ENCODE results near the gene JOSD2. TPM values are rescaled to one million over a fixed set of nuclear protein-coding genes. Genes with fewer than 3 reads are reported as not detected.

The JOSD2 gene
- total RNA-seq, 1 donor from 2014 or later = 21.0 TPM

DNA sequence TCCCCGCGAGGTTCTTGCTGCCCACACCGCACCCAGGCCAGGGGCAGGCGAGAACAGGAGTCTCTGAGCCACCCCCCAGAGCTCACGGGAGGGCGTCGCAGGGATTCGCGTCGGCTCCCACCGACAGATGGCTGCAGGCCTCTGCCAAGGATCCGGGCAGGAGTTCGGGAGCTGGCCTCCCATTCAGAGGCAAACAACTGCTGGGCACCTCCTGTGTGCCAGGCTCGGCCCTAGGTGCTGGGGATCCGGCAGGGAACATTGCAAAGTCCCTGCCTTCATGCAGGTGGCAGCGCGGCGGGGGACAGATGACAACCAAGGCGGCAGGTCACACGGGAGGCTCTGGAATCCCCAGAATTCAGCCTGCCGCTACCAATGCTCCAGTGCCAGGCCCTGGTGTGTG is 32.0 kb upstream of the JOSD2 start:
- Mint-ChIP-seq H3K27me3 (peaks cover 10% of the 10 kb centered on the region), H3K27ac (no peak overlapping the region), H3K9me3 (no peaks in the 10 kb centered on the region), H3K4me3 (no peak overlapping the region), H3K4me1 (no peaks in the 10 kb centered on the region), H3K36me3 (ENCODE audit: low read depth) (no peaks in the 10 kb centered on the region)
- TF ChIP-seq, protein P1, sequence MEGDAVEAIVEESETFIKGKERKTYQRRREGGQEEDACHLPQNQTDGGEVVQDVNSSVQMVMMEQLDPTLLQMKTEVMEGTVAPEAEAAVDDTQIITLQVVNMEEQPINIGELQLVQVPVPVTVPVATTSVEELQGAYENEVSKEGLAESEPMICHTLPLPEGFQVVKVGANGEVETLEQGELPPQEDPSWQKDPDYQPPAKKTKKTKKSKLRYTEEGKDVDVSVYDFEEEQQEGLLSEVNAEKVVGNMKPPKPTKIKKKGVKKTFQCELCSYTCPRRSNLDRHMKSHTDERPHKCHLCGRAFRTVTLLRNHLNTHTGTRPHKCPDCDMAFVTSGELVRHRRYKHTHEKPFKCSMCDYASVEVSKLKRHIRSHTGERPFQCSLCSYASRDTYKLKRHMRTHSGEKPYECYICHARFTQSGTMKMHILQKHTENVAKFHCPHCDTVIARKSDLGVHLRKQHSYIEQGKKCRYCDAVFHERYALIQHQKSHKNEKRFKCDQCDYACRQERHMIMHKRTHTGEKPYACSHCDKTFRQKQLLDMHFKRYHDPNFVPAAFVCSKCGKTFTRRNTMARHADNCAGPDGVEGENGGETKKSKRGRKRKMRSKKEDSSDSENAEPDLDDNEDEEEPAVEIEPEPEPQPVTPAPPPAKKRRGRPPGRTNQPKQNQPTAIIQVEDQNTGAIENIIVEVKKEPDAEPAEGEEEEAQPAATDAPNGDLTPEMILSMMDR (IDR thresholded peaks at IDR 0.05) = no peak
- DNase-seq = no peak
- POLR2A ChIA-PET = no interaction called here
- CTCF ChIA-PET = no interaction called here
- ATAC-seq (ENCODE audit: low read depth) = no peak
- intact Hi-C loops (cut with micrococcal nuclease) = no loop called here

DNA sequence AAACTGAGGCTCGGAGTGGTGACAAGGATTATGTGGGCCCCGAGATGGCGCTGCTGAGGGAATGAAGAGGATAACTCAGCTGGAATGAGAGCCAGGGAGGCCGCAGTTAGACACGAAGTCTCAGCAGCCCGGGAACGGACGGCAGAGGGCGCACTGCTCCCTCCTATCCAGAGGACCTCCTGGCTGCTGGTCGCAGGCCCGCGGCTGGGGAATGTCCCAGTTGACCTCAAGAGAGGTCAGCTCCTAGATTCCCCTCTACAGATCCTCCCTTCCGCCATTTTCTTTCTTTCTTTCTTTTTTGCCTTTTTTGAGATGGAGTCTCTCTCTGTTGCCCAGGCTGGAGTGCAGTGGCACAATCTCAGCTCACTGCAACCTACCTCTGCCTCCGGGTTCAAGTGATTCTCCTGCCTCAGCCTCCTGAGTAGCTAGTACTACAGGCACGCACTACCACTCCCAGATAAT is 26.8 kb upstream of the JOSD2 start:
- Mint-ChIP-seq H3K27ac (no peak overlapping the region), H3K4me3 (no peak overlapping the region), H3K4me1 (no peaks in the 10 kb centered on the region), H3K27me3 (peaks cover 16% of the 10 kb centered on the region), H3K36me3 (ENCODE audit: low read depth) (no peaks in the 10 kb centered on the region), H3K9me3 (peaks cover 7% of the 10 kb centered on the region)
- ATAC-seq (ENCODE audit: low read depth) (no peak), DNase-seq (peak; percentile 41)
- TF ChIP-seq, protein P1 (IDR thresholded peaks at IDR 0.05) = no peak
- ChIA-PET POLR2A (no interaction called here), CTCF (interaction anchor here (0.6 to 2.5 kb wide), 5 partner anchors 10 to 384 kb away, joined by 3 to 19 read pairs (median 3); no protein-coding TSS in a partner anchor)
- intact Hi-C loops (cut with micrococcal nuclease) = loop anchor here (1.0 kb wide), 1 partner anchor 246 kb away; no protein-coding TSS in a partner anchor

DNA sequence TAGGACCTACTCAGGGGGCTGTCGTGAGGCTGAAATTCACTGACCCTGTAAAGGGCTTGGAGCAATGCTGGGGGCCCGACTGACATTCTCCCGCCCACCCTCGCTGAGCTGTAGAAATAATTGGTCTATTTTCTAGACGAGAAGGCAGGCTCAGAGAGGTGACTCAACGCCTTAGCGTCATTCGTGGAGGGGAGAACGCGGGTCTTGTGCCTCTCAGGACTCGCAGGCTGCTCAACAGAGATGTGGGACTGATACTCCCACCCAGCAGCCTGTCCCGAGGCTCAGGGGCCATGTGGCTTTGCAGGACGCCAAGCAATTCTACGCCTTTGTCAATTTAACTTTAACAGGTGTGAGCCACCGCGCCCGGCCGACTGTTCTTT is 26.3 kb upstream of the JOSD2 start:
- H3K4me3 Mint-ChIP-seq = no peak overlapping the region
- CTCF ChIA-PET = interaction anchor here (0.6 to 2.5 kb wide), 4 partner anchors 19 to 385 kb away, joined by 3 to 19 read pairs (median 9); no protein-coding TSS in a partner anchor
- no peak for ATAC-seq (ENCODE audit: low read depth)
- no peak for DNase-seq
- H3K27me3 Mint-ChIP-seq = peaks cover 20% of the 10 kb centered on the region
- POLR2A ChIA-PET = interaction anchor here (1.3 kb wide), 1 partner anchor 180 kb away, joined by 7 read pairs; no protein-coding TSS in a partner anchor
- no peak overlapping the region for H3K27ac Mint-ChIP-seq
- no peaks in the 10 kb centered on the region for H3K36me3 Mint-ChIP-seq (ENCODE audit: low read depth)
- H3K4me1 Mint-ChIP-seq = no peaks in the 10 kb centered on the region
- peaks cover 10% of the 10 kb centered on the region for H3K9me3 Mint-ChIP-seq
- intact Hi-C loops (cut with micrococcal nuclease) = loop anchor here (1.0 kb wide), 1 partner anchor 246 kb away; no protein-coding TSS in a partner anchor
- TF ChIP-seq, protein P1 (IDR thresholded peaks at IDR 0.05) = no peak

DNA sequence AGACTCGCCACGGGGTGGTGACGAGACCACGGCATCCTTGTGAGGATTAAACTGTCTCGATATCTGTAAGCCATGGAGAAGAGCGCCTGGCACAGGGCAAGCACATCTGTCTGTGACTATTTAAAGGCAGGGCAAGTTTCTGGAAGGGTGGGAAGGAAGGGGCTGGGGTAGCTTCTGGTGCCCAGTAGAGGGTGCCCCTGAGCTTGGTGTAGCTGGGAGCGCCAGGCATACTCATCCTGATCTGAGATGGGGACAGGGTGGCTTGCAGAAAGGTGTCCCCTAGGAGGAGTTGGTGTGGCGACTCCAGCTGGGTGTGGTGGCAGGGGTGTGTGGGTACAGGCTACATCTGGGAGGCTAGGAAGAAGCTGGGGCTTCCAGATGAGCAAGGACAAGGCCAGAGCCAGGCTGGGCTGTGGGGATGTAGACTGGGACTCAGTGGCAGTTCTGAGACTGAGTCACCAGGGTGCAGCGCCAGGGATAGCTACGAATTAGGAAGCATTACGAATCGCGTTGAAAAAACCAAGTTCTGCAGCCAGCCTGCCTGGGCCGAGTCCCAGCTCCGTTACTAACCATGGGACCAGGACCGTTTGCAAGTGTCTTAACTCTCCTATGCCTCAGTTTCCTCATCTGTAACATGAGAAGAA is 25.8 kb upstream of the JOSD2 start:
- H3K27ac Mint-ChIP-seq = no peak overlapping the region
- no peaks in the 10 kb centered on the region for H3K36me3 Mint-ChIP-seq (ENCODE audit: low read depth)
- TF ChIP-seq, protein P1 (IDR thresholded peaks at IDR 0.05) = no peak
- intact Hi-C loops (cut with micrococcal nuclease) = loop anchor here (1.0 kb wide), 1 partner anchor 247 kb away; no protein-coding TSS in a partner anchor
- ChIA-PET CTCF (interaction anchor here (2.5 kb wide), 2 partner anchors 246 to 385 kb away, joined by 15 to 19 read pairs; no protein-coding TSS in a partner anchor), POLR2A (interaction anchor here (1.3 kb wide), 1 partner anchor 179 kb away, joined by 7 read pairs; no protein-coding TSS in a partner anchor)
- H3K4me1 Mint-ChIP-seq = no peaks in the 10 kb centered on the region
- no peak overlapping the region for H3K4me3 Mint-ChIP-seq
- DNase-seq (no peak), ATAC-seq (ENCODE audit: low read depth) (no peak)
- peaks cover 22% of the 10 kb centered on the region for H3K27me3 Mint-ChIP-seq
- peaks cover 12% of the 10 kb centered on the region for H3K9me3 Mint-ChIP-seq

DNA sequence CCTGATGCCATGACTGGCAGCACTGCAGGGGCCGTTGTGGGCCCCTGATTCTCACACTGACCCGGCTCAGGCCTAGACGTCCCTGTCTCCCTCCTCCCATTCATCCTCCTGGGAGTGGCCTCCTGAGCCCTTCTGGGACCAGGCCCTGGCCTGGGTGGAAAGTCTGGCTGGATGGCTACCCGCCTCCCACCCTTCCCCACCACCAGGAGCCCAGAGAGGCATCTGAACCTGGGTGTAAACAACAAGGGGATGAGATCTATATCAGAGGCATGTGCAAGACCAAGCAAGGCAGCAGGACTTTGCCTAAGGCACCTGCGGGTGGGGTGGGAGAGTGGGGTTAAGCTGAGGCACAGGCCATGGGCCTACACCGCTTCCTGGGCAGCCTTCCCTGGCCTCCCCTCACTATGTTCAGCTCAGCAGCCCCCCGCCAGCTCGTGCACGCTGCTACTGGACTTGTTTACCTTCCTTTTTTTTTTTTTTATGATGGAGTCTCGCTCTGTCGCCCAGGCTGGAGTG is 24.7 kb upstream of the JOSD2 start:
- POLR2A ChIA-PET = no interaction called here
- no peaks in the 10 kb centered on the region for H3K36me3 Mint-ChIP-seq (ENCODE audit: low read depth)

More for the DNA sequence above, 24.7 kb upstream of the JOSD2 start:
- TF ChIP-seq, protein P1 (IDR thresholded peaks at IDR 0.05) = no peak
- intact Hi-C loops (cut with micrococcal nuclease) = no loop called here
- Mint-ChIP-seq H3K4me3 (no peak overlapping the region), H3K9me3 (peaks cover 12% of the 10 kb centered on the region), H3K4me1 (no peaks in the 10 kb centered on the region), H3K27me3 (peaks cover 24% of the 10 kb centered on the region), H3K27ac (no peak overlapping the region)
- CTCF ChIA-PET = no interaction called here
- DNase-seq (no peak), ATAC-seq (ENCODE audit: low read depth) (no peak)

Measured in activated B cell treated with CpG ODN at 0.5 μM for 24 hours (primary cell).